Spleen (tissue), 11 donors: ENCODE results near the gene KDM2B. TPM values are rescaled to one million over a fixed set of nuclear protein-coding genes. Genes with fewer than 3 reads are reported as not detected.

Source experiments
- DNase-seq: peaks from one replicate; pipeline ENCODE4 v3.0.0-alpha.2; 2020
- H3K27ac ChIP-seq, 8 donors: fragments of 200-600 bp; sonication (generic) in 7 of 8; 1 replicate in 4 of 8; 2 replicates in 4 of 8; pipeline versions ENCODE4 v1.5.0 to v1.8.0; 2016 to 2021; ENCODE audit warnings: inconsistent platforms in 4 of 8, mild to moderate bottlenecking in 4 of 8, moderate library complexity in 1 of 8
- H3K27me3 ChIP-seq, 7 donors: fragments of 200-600 bp; sonication (generic) in 6 of 7; replicated peaks in 1 of 7; 1 replicate in 4 of 7; 2 replicates in 3 of 7; pipeline versions ENCODE4 v1.5.0 to v1.8.0; 2016 to 2021; ENCODE audit warnings: inconsistent platforms in 3 of 7, mild to moderate bottlenecking in 1 of 7
- H3K36me3 ChIP-seq, 6 donors: fragments of 200-600 bp; sonication (generic) in 5 of 6; 1 replicate in 4 of 6; 2 replicates in 2 of 6; pipeline versions ENCODE4 v1.5.0 to v1.8.0; 2016 to 2021; ENCODE audit warnings: inconsistent platforms in 2 of 6
- H3K4me1 ChIP-seq, 6 donors: fragments of 200-600 bp; sonication (generic) in 5 of 6; 1 replicate in 3 of 6; 2 replicates in 3 of 6; pipeline versions ENCODE4 v1.5.0 to v1.8.0; 2016 to 2021; ENCODE audit warnings: inconsistent platforms in 3 of 6
- H3K4me3 ChIP-seq, 8 donors: fragments of 200-600 bp; sonication (generic) in 7 of 8; 1 replicate in 4 of 8; 2 replicates in 4 of 8; pipeline versions ENCODE4 v1.5.0 to v1.8.0; 2016 to 2021; ENCODE audit warnings: inconsistent platforms in 4 of 8, mild to moderate bottlenecking in 4 of 8, moderate library complexity in 2 of 8
- H3K9me3 ChIP-seq, 8 donors: fragments of 200-600 bp; sonication (generic) in 7 of 8; 1 replicate in 4 of 8; 2 replicates in 4 of 8; pipeline versions ENCODE4 v1.5.0 to v1.8.0; 2016 to 2021; ENCODE audit warnings: inconsistent platforms in 4 of 8
- CTCF ChIP-seq, 11 experiments: fragments of 200-600 bp in 7 of 11; fragments of 450-650 bp in 4 of 11; sonication (generic) in 4 of 11; IDR thresholded peaks in 8 of 11; conservative IDR thresholded peaks in 3 of 11; 1 replicate in 7 of 11; 2 replicates in 4 of 11; pipeline versions ENCODE4 v1.4.0 to v1.8.0; 2016 to 2021; ENCODE audit warnings: antibody characterized with exemption in 11 of 11, inconsistent platforms in 4 of 11, mild to moderate bottlenecking in 1 of 11
- POLR2A ChIP-seq, 3 donors: fragments of 450-650 bp; IDR thresholded peaks; one replicate each; pipeline ENCODE4 v1.5.1; 2017; ENCODE audit warnings: antibody characterized with exemption in 3 of 3, mild to moderate bottlenecking in 1 of 3
- POLR2AphosphoS5 ChIP-seq, 3 donors: sonication (generic); formaldehyde crosslinking; IDR thresholded peaks; one replicate each; pipeline ENCODE4 v1.5.1; 2017; ENCODE audit warnings: antibody characterized with exemption in 3 of 3
- WGBS, 5 donors: extraction: QIAGEN DNeasy Blood & Tissue Kit in 3 of 5; methylation state at CpG; one replicate each; pipeline versions ENCODE4 v1.1.5 to v1.1.7; 2013 to 2018; 5-methylcytosine and 5-hydroxymethylcytosine counted together
- intact Hi-C: fragments of 100-400 bp; cut with DNase I; formaldehyde crosslinking; loops from one replicate; pipeline ENCODE4 v1.15.0; 2023; ENCODE audit warnings: low total_unique reads
- polyA plus RNA-seq, 3 donors: library from polyadenylated mRNA; stranded (reverse); fragments of 200-250 nt; gene quantifications; one replicate each; pipeline ENCODE4 v1.2.1, GENCODE V29; 2013
- total RNA-seq, 7 donors: library from RNA; depleted of rRNA in 3 of 7; stranded (reverse); fragments of >200 nt in 3 of 7; fragmentation: NEBNext Ultra II Directional in 4 of 7; extraction: Animal tissue kit (Norgen Biotek cat#: 25700) in 4 of 7; gene quantifications; one replicate each; pipeline versions ENCODE4 v1.1.0 to v1.2.1, GENCODE V29; 2016 to 2021
- donor health status: healthy with polysubstance abuse.
- donor health status: DM: no; HTN: no; CAD: no; lungs with moderate emphysema.
- donor health status: DM: no; HTN: no; CAD: no.
- donor health status: Bipolar disorder and iron deficiency.
- donor health status: healthy.
- donor health status: DM: no; HTN: no; CAD: no.
- donor health status: DM: yes; HTN: yes; CAD: no.

KDM2B gene
- total and polyA plus RNA-seq, 10 donors = 20.8 to 56.2 (median 40.1) TPM

- H3K4me1 ChIP-seq = peaks cover 0 to 42% (median 14%) of the 10 kb centered on the region in 6 donors
- no peaks in the 10 kb centered on the region for H3K27me3 ChIP-seq
- no peak for DNase-seq
- WGBS, 5 donors = 85 to 93% (median 90%) methylated on average over 1 of the region's 1 CpG
- intact Hi-C loops = no loop called here
- peaks cover 0 to 100% (median 83%) of the 10 kb centered on the region in 6 donors for H3K36me3 ChIP-seq
- H3K4me3 ChIP-seq = no peak overlapping the region
- peaks cover 0 to 6% (median 0%) of the 10 kb centered on the region in 8 donors for H3K9me3 ChIP-seq
- TF ChIP-seq POLR2AphosphoS5 (IDR thresholded peaks at IDR 0.05) (no peak), CTCF (IDR thresholded peaks at IDR 0.05 in 8 of 11, conservative IDR thresholded peaks at IDR 0.05 in 3 of 11) (no peak), POLR2A (IDR thresholded peaks at IDR 0.05) (no peak)
- H3K27ac ChIP-seq = peak overlapping the region in 6 of 8 donors; percentile 24 to 83 (median 76)
These were observed 156.2 kb downstream of the KDM2B start for GRCh38 chr12:121424624-121424975.

- no peak for DNase-seq
- WGBS, 5 donors = 91 to 95% (median 94%) methylated on average over 13 of the region's 13 CpGs
- intact Hi-C loops = no loop called here
- Histone ChIP-seq H3K4me3 (no peak overlapping the region), H3K9me3 (peaks cover 0 to 6% (median 0%) of the 10 kb centered on the region in 8 donors), H3K36me3 (peaks cover 0 to 100% (median 83%) of the 10 kb centered on the region in 6 donors), H3K27me3 (no peaks in the 10 kb centered on the region), H3K4me1 (peaks cover 0 to 42% (median 14%) of the 10 kb centered on the region in 6 donors), H3K27ac (peak overlapping the region in 3 of 8 donors; percentile 76 to 83 (median 77))
- TF ChIP-seq POLR2A (IDR thresholded peaks at IDR 0.05) = no peak
- TF ChIP-seq CTCF (IDR thresholded peaks at IDR 0.05 in 8 of 11, conservative IDR thresholded peaks at IDR 0.05 in 3 of 11) = no peak
- no peak for TF ChIP-seq POLR2AphosphoS5 (IDR thresholded peaks at IDR 0.05)
These were observed 156.9 kb downstream of the KDM2B start for GRCh38 chr12:121423682-121424623.

- no peak overlapping the region for H3K27ac ChIP-seq
- DNase-seq = no peak
- no peaks in the 10 kb centered on the region for H3K27me3 ChIP-seq
- H3K9me3 ChIP-seq = peaks cover 0 to 6% (median 0%) of the 10 kb centered on the region in 8 donors
- intact Hi-C loops = no loop called here
- peaks cover 0 to 41% (median 14%) of the 10 kb centered on the region in 6 donors for H3K4me1 ChIP-seq
- H3K36me3 ChIP-seq = peaks cover 0 to 100% (median 82%) of the 10 kb centered on the region in 6 donors
- no peak overlapping the region for H3K4me3 ChIP-seq
- 89 to 94% (median 90%) methylated on average over 12 to 14 of the region's 14 CpGs for WGBS, 5 donors
- TF ChIP-seq POLR2A (IDR thresholded peaks at IDR 0.05) (no peak), POLR2AphosphoS5 (IDR thresholded peaks at IDR 0.05) (peak in 2 of 3 donors; percentile 34 to 65)
These were observed 157.6 kb downstream of the KDM2B start for GRCh38 chr12:121423253-121423652.

- Histone ChIP-seq H3K4me1 (peaks cover 0 to 18% (median 3%) of the 10 kb centered on the region in 6 donors), H3K9me3 (peaks cover 0 to 6% (median 0%) of the 10 kb centered on the region in 8 donors), H3K36me3 (peaks cover 6 to 100% (median 85%) of the 10 kb centered on the region in 6 donors), H3K27ac (no peak overlapping the region), H3K27me3 (no peaks in the 10 kb centered on the region), H3K4me3 (no peak overlapping the region)
- TF ChIP-seq POLR2A (IDR thresholded peaks at IDR 0.05) (no peak), CTCF (IDR thresholded peaks at IDR 0.05 in 8 of 11, conservative IDR thresholded peaks at IDR 0.05 in 3 of 11) (no peak), POLR2AphosphoS5 (IDR thresholded peaks at IDR 0.05) (no peak)
- intact Hi-C loops = no loop called here
- 83 to 94% (median 91%) methylated on average over 6 of the region's 6 CpGs for WGBS, 5 donors
- DNase-seq = no peak
These were observed 160.7 kb downstream of the KDM2B start for GRCh38 chr12:121420109-121420508.
